Measurements from ENCODE around the gene SH3BP4.

The SH3BP4 gene

DNA sequence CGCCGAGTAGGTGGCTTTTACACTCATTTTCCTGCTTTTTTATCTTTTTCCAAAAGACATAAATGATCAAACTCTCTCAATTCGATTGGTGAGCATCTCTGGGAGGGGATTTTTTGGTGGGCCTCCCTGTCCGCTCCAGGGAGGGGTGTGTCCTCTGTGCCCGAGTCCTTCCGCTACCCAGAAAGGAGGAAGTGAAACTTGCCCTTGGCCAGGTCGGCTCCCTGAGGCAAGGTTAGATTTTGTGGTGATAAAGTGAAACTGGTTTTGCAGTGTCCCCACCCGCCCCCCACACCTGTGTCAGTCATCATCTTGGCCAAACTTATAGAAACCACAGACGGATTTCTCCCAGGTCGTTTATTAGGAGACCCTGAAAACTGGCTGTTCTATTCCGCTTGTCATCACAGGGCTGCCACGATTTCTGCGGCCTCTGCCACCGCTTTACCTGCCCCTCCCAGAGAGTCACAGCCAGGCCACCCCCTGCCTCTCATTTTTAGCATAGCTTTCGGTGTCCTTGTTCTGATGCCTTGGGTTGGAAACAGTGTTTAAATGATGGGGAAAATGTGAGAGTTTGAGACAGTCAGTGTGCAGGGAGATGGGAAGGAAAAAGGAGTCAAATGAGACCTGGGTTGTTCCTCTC is 93.6 kb downstream of the SH3BP4 start:
- no peak overlapping the region for H3K27ac ChIP-seq
- no peak overlapping the region for H3K4me3 ChIP-seq
- TF ChIP-seq, protein P1, sequence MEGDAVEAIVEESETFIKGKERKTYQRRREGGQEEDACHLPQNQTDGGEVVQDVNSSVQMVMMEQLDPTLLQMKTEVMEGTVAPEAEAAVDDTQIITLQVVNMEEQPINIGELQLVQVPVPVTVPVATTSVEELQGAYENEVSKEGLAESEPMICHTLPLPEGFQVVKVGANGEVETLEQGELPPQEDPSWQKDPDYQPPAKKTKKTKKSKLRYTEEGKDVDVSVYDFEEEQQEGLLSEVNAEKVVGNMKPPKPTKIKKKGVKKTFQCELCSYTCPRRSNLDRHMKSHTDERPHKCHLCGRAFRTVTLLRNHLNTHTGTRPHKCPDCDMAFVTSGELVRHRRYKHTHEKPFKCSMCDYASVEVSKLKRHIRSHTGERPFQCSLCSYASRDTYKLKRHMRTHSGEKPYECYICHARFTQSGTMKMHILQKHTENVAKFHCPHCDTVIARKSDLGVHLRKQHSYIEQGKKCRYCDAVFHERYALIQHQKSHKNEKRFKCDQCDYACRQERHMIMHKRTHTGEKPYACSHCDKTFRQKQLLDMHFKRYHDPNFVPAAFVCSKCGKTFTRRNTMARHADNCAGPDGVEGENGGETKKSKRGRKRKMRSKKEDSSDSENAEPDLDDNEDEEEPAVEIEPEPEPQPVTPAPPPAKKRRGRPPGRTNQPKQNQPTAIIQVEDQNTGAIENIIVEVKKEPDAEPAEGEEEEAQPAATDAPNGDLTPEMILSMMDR (IDR thresholded peaks at IDR 0.05): no peak
- DNase-seq (ENCODE audit: low spot score): no peak

DNA sequence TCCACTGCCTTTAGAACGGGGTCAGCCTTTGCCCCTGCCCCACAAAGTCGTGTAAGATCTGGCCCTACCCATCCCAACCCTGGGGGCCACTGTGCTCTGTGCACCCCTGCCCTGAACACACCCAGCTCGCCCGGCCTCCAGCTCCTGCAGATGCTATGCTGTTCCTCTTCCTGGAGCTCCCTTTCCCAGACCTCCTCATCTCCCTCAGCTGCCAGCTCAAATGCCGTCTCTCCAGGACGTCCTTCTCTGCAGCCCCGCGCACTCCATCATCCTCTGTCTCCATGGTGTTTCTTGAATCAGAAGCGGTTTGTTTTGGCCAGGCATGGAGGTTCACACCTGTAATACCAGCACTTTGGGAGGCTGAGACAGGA is 94.1 kb downstream of the SH3BP4 start:
- no peak overlapping the region for H3K27ac ChIP-seq
- TF ChIP-seq, protein P1 (IDR thresholded peaks at IDR 0.05): no peak
- H3K4me3 ChIP-seq: no peak overlapping the region
- peak; percentile 67 for DNase-seq (ENCODE audit: low spot score)

DNA sequence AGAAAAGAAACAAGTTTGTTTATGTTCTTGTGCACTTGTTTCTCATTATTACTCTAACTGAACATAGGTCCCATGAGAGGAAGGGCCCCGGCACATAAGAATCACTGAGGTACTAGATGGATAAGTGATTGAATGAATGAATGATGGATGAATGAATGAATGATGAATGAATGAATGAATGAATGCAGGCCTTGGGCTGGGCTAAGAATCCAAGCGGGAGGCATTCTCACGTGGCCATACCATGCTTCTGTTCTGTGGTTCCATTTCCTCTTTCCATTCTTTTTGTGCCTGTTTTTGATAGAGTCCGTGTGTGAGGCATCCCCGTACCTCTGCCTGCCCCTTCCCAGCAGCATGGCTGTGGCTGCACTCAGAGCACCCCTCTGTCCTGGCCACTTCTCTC is 94.8 kb downstream of the SH3BP4 start:
- Histone ChIP-seq H3K27ac (no peak overlapping the region), H3K4me3 (no peak overlapping the region)
- TF ChIP-seq, protein P1 (IDR thresholded peaks at IDR 0.05): no peak
- DNase-seq (ENCODE audit: low spot score): no peak

DNA sequence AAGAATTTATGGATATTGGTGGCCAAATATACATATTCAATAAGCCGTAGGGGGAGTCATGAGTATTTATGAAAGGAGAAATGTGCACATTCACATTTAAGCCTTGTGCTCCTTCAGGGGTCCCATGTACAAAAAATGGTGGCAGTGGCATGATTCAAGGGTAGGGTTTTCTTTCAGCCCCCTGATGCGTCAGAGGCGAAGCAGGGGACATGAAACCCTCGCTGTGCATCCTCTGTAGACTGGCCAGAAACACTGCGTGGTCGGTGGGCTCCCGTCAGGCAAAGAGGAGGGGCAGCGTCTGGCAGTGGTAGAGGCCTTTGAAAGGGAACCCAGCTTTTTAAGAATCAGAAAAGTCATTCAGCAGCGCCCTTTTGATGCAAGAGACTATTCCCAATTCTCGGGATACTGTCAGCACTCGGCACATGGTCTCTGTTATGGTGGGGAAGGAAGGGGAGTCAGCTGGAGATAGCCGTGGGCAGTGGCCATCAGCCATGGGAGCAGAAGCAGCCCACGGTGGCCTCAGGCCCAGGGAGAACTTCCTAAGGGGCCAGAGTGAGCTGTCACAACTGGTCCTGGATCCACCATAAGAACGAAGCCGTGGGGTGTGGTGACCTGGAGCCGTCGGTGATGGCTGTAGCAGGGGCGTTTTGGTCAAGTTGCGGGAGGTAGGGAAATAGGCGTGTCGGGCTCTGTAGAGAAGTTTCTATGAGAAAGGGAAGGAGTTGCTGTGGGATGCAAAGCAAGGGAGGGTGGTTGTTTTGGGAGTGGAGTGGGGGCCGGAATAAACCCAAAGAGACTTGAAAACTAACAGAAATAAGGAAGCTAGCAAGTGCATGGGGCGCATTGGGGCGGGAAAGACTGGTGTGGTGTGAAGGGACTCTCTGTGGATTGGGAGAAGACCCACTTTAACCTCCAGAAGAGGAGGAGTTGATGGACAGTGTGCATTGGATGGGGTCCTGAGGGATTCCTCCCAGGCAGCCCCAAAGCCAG is 95.6 kb downstream of the SH3BP4 start:
- no peak for DNase-seq (ENCODE audit: low spot score)
- TF ChIP-seq, protein P1 (IDR thresholded peaks at IDR 0.05): no peak
- Histone ChIP-seq H3K4me3 (no peak overlapping the region), H3K27ac (no peak overlapping the region)

DNA sequence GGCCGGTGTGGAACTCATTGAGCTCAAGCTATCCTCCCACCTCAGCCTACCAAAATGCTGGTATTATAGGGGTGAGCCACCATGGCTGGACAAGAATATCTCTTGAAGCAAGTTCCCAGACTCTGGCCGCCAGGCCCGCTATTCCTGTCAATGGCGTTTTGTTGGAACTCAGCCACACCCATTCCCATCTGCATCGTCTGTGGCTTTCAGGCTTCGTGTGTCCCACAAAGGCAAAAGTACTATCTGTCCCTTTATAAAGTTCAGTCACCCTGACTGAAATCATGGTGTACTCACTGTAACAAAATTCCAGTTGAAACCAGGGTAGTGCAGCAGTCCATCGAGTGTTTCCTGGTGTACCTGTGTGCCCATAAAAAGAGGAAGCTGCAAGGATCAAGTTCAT is 96.7 kb downstream of the SH3BP4 start:
- TF ChIP-seq, protein P1 (IDR thresholded peaks at IDR 0.05): no peak

DNA sequence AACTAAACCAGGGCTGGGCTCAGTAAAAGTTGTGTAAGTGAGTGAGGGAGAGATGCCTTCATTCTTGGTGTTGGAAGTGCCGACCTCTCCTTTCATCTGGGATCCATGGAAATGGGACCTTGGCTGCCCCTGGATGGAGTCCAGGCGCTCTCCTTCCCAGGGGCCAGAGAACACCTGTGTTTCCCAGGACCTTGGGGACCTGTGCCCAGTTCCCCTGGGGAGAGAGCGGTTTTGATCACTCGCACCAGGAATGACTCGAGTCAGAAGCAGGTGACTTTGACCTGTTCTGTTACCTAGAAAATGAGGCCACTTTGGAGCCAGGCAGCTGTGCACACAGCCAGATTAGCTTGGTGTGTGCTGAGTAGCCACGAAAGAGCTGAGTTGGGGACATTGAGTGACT is 97.3 kb downstream of the SH3BP4 start:
- Histone ChIP-seq H3K4me3 (no peak overlapping the region), H3K27ac (no peak overlapping the region)
- TF ChIP-seq, protein P1 (IDR thresholded peaks at IDR 0.05): no peak
- DNase-seq (ENCODE audit: low spot score): peak; percentile 66

More for the DNA sequence above, 96.7 kb downstream of the SH3BP4 start:
- DNase-seq (ENCODE audit: low spot score): peak; percentile 57
- Histone ChIP-seq H3K27ac (no peak overlapping the region), H3K4me3 (no peak overlapping the region)

All from coronary artery (tissue), 2 donors.